WERI-Rb-1 (cell line): Measurements from ENCODE around the gene UNC5C.

Experiments used
- DNase-seq: peaks from one replicate; pipeline ENCODE4 v3.0.0-alpha.2; 2020
- H3K27ac ChIP-seq: fragments of 250-450 bp; sonication (Bioruptor Pico); 2 replicates; pipeline ENCODE4 v1.5.1; 2020; ENCODE audit warnings: mild to moderate bottlenecking, moderate library complexity
- H3K27me3 ChIP-seq: fragments of 250-450 bp; sonication (Bioruptor Pico); 2 replicates; pipeline ENCODE4 v1.5.1; 2021; ENCODE audit warnings: mild to moderate bottlenecking, low read depth, moderate library complexity; ENCODE audit not compliant: insufficient read depth, severe bottlenecking
- H3K36me3 ChIP-seq: fragments of 250-450 bp; sonication (Bioruptor Pico); 2 replicates; pipeline ENCODE4 v1.5.1; 2020; ENCODE audit warnings: mild to moderate bottlenecking, moderate library complexity
- H3K4me3 ChIP-seq: 2 replicates; pipeline ENCODE4 v1.5.1; 2011; ENCODE audit warnings: low read depth, mild to moderate bottlenecking, control low read depth, low read length
- H3K9me3 ChIP-seq: fragments of 250-450 bp; sonication (Bioruptor Pico); 2 replicates; pipeline ENCODE4 v1.5.1; 2021; ENCODE audit warnings: mild to moderate bottlenecking, moderate library complexity; ENCODE audit not compliant: severe bottlenecking
- CTCF ChIP-seq: IDR thresholded peaks from 2 replicates; pipeline ENCODE4 v1.5.1; 2011; ENCODE audit warnings: low read depth, mild to moderate bottlenecking, control low read depth, inconsistent platforms, low read length

Gene UNC5C

DNA sequence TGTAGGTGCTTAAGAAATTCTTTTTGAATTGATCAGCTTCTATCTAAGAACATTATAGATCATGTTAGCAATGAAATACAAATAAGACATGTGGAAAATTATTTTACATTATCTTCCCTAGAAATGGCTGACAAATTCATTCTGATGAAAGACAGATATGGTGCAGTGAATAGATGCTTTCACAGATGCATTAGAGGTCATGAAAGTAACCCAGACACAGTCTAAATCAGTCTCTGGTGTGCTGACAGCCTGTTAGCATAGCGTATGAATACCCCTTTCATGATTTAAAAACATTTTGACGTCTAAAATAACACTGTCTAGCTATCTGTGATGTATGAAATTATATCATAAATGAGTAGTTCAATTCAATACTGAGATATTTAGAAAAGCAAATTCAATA, 180.9 kb downstream of the UNC5C start:
- H3K36me3 ChIP-seq, result no peaks in the 10 kb centered on the region
- H3K4me3 ChIP-seq, result no peak overlapping the region
- no peaks in the 10 kb centered on the region for H3K27me3 ChIP-seq
- DNase-seq, result no peak
- H3K9me3 ChIP-seq, result no peaks in the 10 kb centered on the region
- TF ChIP-seq CTCF, result no peak
- H3K27ac ChIP-seq, result no peak overlapping the region

- Histone ChIP-seq H3K4me3 (no peak overlapping the region), H3K36me3 (no peaks in the 10 kb centered on the region), H3K27ac (no peak overlapping the region), H3K9me3 (no peaks in the 10 kb centered on the region), H3K27me3 (no peaks in the 10 kb centered on the region)
- no peak for DNase-seq
- no peak for TF ChIP-seq CTCF
These were observed 184.8 kb downstream of the UNC5C start for GRCh38 chr4:95363966-95364365.

GRCh38 chr4:95363559-95363925, 185.2 kb downstream of the UNC5C start:
- Histone ChIP-seq H3K4me3 (no peak overlapping the region), H3K36me3 (no peaks in the 10 kb centered on the region)
- DNase-seq, result no peak

GRCh38 chr4:95362906-95363558, 185.7 kb downstream of the UNC5C start:
- peak; percentile 65 for DNase-seq
- peak; percentile 38 for TF ChIP-seq CTCF
- Histone ChIP-seq H3K27ac (no peak overlapping the region), H3K4me3 (no peak overlapping the region), H3K27me3 (no peaks in the 10 kb centered on the region), H3K36me3 (no peaks in the 10 kb centered on the region), H3K9me3 (no peaks in the 10 kb centered on the region)

More at GRCh38 chr4:95363559-95363925, 185.2 kb downstream of the UNC5C start:
- H3K27me3 ChIP-seq, result no peaks in the 10 kb centered on the region
- no peak overlapping the region for H3K27ac ChIP-seq
- no peaks in the 10 kb centered on the region for H3K9me3 ChIP-seq
- no peak for TF ChIP-seq CTCF

DNA sequence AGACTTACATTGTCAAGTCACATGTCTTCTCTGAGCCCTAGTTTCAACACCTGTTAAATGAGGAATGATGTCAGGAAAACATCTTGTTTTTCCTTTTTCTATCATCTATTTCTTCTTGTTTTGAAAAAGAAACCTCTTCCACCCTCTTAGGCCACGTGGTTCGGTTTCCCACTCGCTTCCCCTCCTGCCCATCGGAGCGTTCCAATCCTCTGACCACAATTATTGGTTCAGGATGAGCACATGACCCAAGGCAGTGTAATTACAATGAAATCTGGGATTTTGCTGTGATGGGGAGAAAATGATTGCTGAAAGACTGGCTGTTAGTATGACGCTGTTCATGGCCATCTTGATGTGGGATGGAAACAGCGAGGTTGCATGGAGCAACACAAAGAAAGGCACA, 186.7 kb downstream of the UNC5C start:
- Histone ChIP-seq H3K36me3 (no peaks in the 10 kb centered on the region), H3K9me3 (no peaks in the 10 kb centered on the region), H3K27me3 (no peaks in the 10 kb centered on the region), H3K4me3 (no peak overlapping the region), H3K27ac (no peak overlapping the region)
- TF ChIP-seq CTCF, result no peak
- no peak for DNase-seq

DNA sequence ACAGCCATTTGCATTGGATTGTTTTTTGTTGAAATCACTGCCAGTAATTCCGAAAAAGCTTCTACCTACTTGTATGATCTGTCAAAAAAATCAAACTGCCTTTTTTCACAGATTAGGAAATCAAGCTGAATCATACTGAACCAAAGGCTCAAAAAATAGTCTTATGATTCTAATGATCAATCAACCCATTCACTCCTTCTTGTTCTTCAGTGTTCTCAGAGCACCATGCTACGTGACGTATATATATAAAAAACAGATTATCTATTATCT, 187.1 kb downstream of the UNC5C start:
- Histone ChIP-seq H3K4me3 (no peak overlapping the region), H3K9me3 (no peaks in the 10 kb centered on the region), H3K36me3 (no peaks in the 10 kb centered on the region), H3K27me3 (no peaks in the 10 kb centered on the region), H3K27ac (no peak overlapping the region)
- TF ChIP-seq CTCF, result no peak
- DNase-seq, result no peak
